ENCODE data around the gene ZNF341.

Gene ZNF341

GRCh38 chr20:33827109-33827508 lies 95.3 kb downstream of the ZNF341 start:
- no peak for DNase-seq

- no peak for DNase-seq
Measured at GRCh38 chr20:33827634-33828325, 96.0 kb downstream of the ZNF341 start.

DNA sequence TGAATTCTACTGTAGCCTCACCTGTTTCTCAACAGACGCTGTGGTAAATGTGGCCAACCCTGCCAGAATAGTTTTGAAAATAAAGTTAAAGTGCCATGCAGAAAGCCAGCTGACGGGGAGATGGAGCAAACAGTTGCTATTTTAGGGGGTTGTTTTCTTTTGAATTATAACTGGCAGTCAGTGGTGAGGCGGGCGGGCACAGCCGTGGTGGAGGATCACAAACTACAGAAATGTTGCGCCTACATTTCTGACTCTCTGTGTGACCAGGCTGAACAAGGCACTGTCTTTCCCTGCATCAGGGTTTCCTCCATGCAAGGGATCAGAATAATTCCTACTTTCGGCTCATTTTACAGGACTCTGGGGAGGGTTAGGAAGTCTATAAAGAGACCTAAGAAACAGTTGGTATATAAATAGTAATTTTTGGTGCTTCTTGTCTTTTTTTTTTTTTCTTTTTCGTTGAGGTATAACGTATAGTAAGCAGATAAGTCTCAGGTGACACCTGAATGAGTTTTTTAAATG lies 96.6 kb downstream of the ZNF341 start:
- DNase-seq: no peak

GRCh38 chr20:33828967-33829560 lies 97.3 kb downstream of the ZNF341 start:
- DNase-seq: no peak

- no peak for DNase-seq
Measured at GRCh38 chr20:33829636-33830035, 97.8 kb downstream of the ZNF341 start.

GRCh38 chr20:33830371-33830770 lies 98.6 kb downstream of the ZNF341 start:
- DNase-seq: no peak

- no peak for DNase-seq
Measured at GRCh38 chr20:33832103-33832804, 100.5 kb downstream of the ZNF341 start.

- no peak for DNase-seq
Measured at GRCh38 chr20:33833333-33833732, 101.5 kb downstream of the ZNF341 start.

- DNase-seq: no peak
Measured at GRCh38 chr20:33835615-33836172, 103.9 kb downstream of the ZNF341 start.

DNA sequence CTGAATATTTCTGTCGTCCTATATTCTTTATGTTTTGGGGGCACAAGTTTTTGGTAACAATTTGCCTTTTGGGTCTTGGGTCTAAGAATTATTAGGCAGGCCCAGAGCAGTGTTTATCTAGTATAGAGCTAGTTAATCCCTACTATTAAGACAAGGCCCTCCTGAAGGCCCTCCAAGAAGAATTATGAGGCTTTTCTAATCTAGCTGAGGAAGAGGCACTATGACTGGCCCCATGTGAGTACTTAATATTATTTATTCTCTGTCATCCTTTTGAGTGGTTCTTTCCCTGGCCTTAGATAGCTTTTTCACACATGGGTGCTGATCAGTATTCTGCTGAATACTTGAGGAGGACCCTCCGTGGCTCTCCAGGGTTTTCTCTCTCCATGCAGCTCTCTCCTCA lies 104.5 kb downstream of the ZNF341 start:
- DNase-seq: no peak

GRCh38 chr20:33837096-33837830 lies 105.5 kb downstream of the ZNF341 start:
- DNase-seq: no peak

- DNase-seq: no peak
Measured at GRCh38 chr20:33838035-33838864, 106.5 kb downstream of the ZNF341 start.

DNA sequence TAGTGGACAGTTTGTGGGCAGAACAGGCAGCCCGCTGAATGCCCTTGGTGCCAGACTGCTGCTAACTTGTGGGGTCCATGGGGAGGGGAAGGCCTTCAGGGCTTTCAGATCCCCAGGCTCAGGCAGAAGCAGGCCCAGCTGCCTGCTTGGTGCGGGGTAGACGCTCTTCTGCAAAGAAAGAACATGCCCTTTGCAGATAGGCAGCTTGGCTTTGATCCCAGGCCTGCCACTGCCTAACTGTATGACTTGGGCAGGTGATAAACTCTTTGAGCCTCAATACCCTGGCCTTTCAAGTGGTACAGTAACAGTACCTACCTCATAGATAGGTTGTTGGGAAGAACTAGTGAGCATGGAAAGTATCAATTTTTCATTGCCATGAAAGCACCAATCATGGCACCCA lies 107.8 kb downstream of the ZNF341 start:
- no peak for DNase-seq

- DNase-seq: no peak
Measured at GRCh38 chr20:33840160-33840559, 108.4 kb downstream of the ZNF341 start.

DNA sequence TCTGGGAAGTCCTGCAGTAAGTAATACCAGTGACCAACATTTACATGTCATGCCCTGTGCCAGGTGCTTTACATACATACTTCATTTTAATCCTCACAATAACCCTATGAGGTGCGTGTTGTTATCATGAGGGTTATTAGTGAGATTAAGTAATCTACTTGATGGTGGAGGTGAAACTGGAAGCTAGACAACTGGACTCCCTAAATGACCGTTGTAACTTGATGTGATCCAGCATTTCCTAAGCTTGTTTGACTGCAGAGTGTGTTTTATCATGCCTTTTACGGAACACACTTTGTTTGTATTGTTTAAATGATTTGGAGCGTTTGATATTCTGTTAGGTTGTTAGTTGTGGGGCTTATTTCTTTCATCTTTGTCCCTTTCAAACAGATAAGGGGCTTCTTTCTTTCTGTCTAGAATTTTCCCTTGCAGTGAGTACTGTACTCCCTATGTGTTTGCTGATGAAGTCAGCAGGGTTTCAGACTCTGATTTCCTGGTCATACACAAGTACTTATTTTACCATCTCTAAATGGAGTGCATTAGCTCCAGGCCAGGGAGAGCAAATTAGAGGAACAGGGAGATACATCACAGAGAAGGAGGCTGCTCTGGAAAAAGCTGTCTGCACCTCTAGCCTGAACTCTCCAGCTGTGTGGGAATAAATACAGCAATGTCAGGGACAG lies 109.1 kb downstream of the ZNF341 start:
- no peak for DNase-seq

DNA sequence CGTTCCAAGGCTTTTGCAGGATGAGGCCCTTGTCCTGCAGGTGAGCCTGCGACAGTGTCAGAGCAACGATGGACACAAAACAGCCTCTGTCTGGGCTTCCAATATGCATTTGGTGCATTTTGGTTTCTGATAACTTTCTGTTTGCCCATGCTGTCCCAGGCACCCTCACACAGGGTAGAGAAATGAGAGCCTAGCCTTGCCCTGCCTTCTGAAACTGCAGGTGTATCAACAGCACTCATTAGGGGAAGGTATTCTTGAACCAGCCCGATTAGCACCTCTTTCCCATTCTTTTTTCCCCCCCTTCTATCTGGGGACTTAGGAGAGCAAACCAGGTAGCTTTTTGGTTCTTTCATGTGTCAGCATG lies 109.6 kb downstream of the ZNF341 start:
- DNase-seq: no peak
